Stimulated activated naive CD8-positive, alpha-beta T cell treated with anti-CD3 and anti-CD28 coated beads, Interleukin-15, Interleukin-2, amounts not matched to agents 100 ng/mL and 50 ng/mL, for 24 hours (primary cell): ENCODE results near the gene DNAJC4.

ENCODE experiments used
- H3K27ac Mint-ChIP-seq: one replicate; pipeline ENCODE4 v1.8.0; 2021; ENCODE audit warnings: mild to moderate bottlenecking, mixed read lengths
- H3K27me3 Mint-ChIP-seq: one replicate; pipeline ENCODE4 v1.8.0; 2021; ENCODE audit warnings: mixed read lengths
- H3K36me3 Mint-ChIP-seq: one replicate; pipeline ENCODE4 v1.8.0; 2021; ENCODE audit warnings: low read depth, mixed read lengths
- H3K4me1 Mint-ChIP-seq: one replicate; pipeline ENCODE4 v1.8.0; 2021; ENCODE audit warnings: low read depth, mixed read lengths
- H3K4me3 Mint-ChIP-seq: one replicate; pipeline ENCODE4 v1.8.0; 2021; ENCODE audit warnings: mild to moderate bottlenecking, mixed read lengths
- H3K9me3 Mint-ChIP-seq: one replicate; pipeline ENCODE4 v1.8.0; 2021; ENCODE audit warnings: mixed read lengths

Gene DNAJC4

GRCh38 chr11:64276653-64277431 lies 46.5 kb downstream of the DNAJC4 start:
- Mint-ChIP-seq H3K27ac (no peak overlapping the region), H3K4me1 (peaks cover 8% of the 10 kb centered on the region), H3K36me3 (peaks cover 5% of the 10 kb centered on the region), H3K9me3 (no peaks in the 10 kb centered on the region), H3K4me3 (no peak overlapping the region), H3K27me3 (no peaks in the 10 kb centered on the region)

- H3K4me3 Mint-ChIP-seq = no peak overlapping the region
- H3K27ac Mint-ChIP-seq = no peak overlapping the region
- no peaks in the 10 kb centered on the region for H3K9me3 Mint-ChIP-seq
- H3K4me1 Mint-ChIP-seq = peaks cover 7% of the 10 kb centered on the region
- H3K36me3 Mint-ChIP-seq = peaks cover 5% of the 10 kb centered on the region
- no peaks in the 10 kb centered on the region for H3K27me3 Mint-ChIP-seq
Observed at GRCh38 chr11:64278576-64279190, 48.3 kb downstream of the DNAJC4 start.

GRCh38 chr11:64281957-64282770 lies 51.8 kb downstream of the DNAJC4 start:
- Mint-ChIP-seq H3K36me3 (peaks cover 5% of the 10 kb centered on the region), H3K27ac (no peak overlapping the region)

GRCh38 chr11:64283092-64283491 lies 52.7 kb downstream of the DNAJC4 start:
- Mint-ChIP-seq H3K9me3 (no peaks in the 10 kb centered on the region), H3K36me3 (peaks cover 5% of the 10 kb centered on the region), H3K27ac (no peak overlapping the region), H3K27me3 (no peaks in the 10 kb centered on the region), H3K4me3 (peak overlapping the region; percentile 48), H3K4me1 (peaks cover 20% of the 10 kb centered on the region)

More at GRCh38 chr11:64281957-64282770, 51.8 kb downstream of the DNAJC4 start:
- Mint-ChIP-seq H3K27me3 (no peaks in the 10 kb centered on the region), H3K9me3 (no peaks in the 10 kb centered on the region), H3K4me3 (no peak overlapping the region), H3K4me1 (peaks cover 20% of the 10 kb centered on the region)
